HG03378 (cell line): Measurements from ENCODE around the gene OR6K6.

ENCODE experiments used
- ATAC-seq: cut with Tn5 transposase; IDR thresholded peaks from one replicate; pipeline ENCODE4 v1.9.1; 2021; ENCODE audit warnings: mild to moderate bottlenecking, moderate library complexity; ENCODE audit not compliant: unreplicated experiment

OR6K6 gene

GRCh38 chr1:158754420-158754819 is at the start of gene OR6K6:
TSS of gene OR6K6 (plus strand) at chr1:158754720. CDS start at chr1:158754888, 168 bp downstream.
- ATAC-seq, result no peak

- no peak for ATAC-seq
Measured at GRCh38 chr1:158706096-158706495, 48.4 kb upstream of the OR6K6 start.

GRCh38 chr1:158711098-158711497 is 43.4 kb upstream of the OR6K6 start:
- ATAC-seq, result no peak

- no peak for ATAC-seq
Measured at GRCh38 chr1:158714754-158715153, 39.8 kb upstream of the OR6K6 start.

- ATAC-seq, result no peak
Measured at GRCh38 chr1:158716335-158716734, 38.2 kb upstream of the OR6K6 start.

- ATAC-seq, result no peak
Measured at GRCh38 chr1:158717344-158717743, 37.2 kb upstream of the OR6K6 start.

GRCh38 chr1:158719664-158720063 is 34.9 kb upstream of the OR6K6 start:
- no peak for ATAC-seq

GRCh38 chr1:158720620-158721019 is 33.9 kb upstream of the OR6K6 start, which contains the start of gene OR6K3:
TSS of gene OR6K3 (minus strand) at chr1:158720720. CDS start at chr1:158718115, 2,605 bp downstream.
- no peak for ATAC-seq

- no peak for ATAC-seq
Measured at GRCh38 chr1:158724442-158724841, 30.1 kb upstream of the OR6K6 start.

- no peak for ATAC-seq
Measured at GRCh38 chr1:158728510-158729225, 25.9 kb upstream of the OR6K6 start.

- ATAC-seq, result no peak
Measured at GRCh38 chr1:158730453-158730852, 24.1 kb upstream of the OR6K6 start.

- ATAC-seq, result no peak
Measured at GRCh38 chr1:158731707-158732106, 22.8 kb upstream of the OR6K6 start.

GRCh38 chr1:158732524-158732923 is 22.0 kb upstream of the OR6K6 start:
- ATAC-seq, result no peak

GRCh38 chr1:158735848-158736247 is 18.7 kb upstream of the OR6K6 start:
- ATAC-seq, result no peak

GRCh38 chr1:158752155-158752712 is 2.3 kb upstream of the OR6K6 start:
- no peak for ATAC-seq

GRCh38 chr1:158771950-158772866 is 17.7 kb downstream of the OR6K6 start, which contains the start of gene OR6N1:
TSS of gene OR6N1 (minus strand) at chr1:158772195. CDS start at chr1:158766682, 5,513 bp downstream.
- no peak for ATAC-seq

GRCh38 chr1:158781104-158781503 is 26.6 kb downstream of the OR6K6 start, which contains the start of gene OR6N2:
TSS of gene OR6N2 (minus strand) at chr1:158781204. CDS start at chr1:158777635, 3,569 bp downstream.
- ATAC-seq, result no peak

- ATAC-seq, result no peak
Measured at GRCh38 chr1:158793604-158794003, 39.1 kb downstream of the OR6K6 start.

- no peak for ATAC-seq
Measured at GRCh38 chr1:158794247-158794646, 39.7 kb downstream of the OR6K6 start.

GRCh38 chr1:158798531-158798930 is 44.0 kb downstream of the OR6K6 start:
- ATAC-seq, result no peak

- ATAC-seq, result no peak
Measured at GRCh38 chr1:158799689-158800088, 45.2 kb downstream of the OR6K6 start.
